Stimulated activated CD8-positive, alpha-beta memory T cell treated with anti-CD3 and anti-CD28 coated beads, Interleukin-7, amount 100 ng/mL, for 24 hours (primary cell): ENCODE data around the gene PIEZO2.
"Not testable (repeated sequence)": the region's sequence is repeated elsewhere in the genome, so short reads cannot be mapped to it uniquely, and the experiment has no call there.

Experiments used
- DNase-seq: peaks from one replicate; pipeline ENCODE4 v3.0.0-alpha.2; 2020; ENCODE audit warnings: low read depth

PIEZO2 gene

GRCh38 chr18:11149441-11150270 is at the start of gene PIEZO2:
Gene PIEZO2 (minus strand): TSS chr18:11149569. CDS start chr18:11148588, 981 bp downstream.
- no peak for DNase-seq

DNA sequence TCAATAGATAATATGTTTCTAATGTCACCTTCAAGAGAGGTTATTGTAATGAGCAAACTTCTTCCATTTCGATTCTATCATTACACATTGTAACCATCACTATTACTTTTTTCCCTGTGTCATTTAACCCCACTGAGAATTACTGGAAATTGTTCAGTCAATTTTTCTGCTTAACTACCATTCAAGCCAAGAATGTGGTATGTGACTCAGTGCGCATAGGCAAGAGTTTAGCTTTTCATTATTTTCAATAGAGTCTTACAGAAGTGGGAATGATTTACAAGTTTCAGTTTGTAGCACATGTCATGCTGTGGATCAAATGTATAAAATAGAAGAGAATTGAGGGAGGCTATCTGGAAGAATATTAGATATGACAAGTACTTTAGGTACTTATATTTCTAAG is 34.3 kb upstream of the PIEZO2 start:
- DNase-seq, result no peak

DNA sequence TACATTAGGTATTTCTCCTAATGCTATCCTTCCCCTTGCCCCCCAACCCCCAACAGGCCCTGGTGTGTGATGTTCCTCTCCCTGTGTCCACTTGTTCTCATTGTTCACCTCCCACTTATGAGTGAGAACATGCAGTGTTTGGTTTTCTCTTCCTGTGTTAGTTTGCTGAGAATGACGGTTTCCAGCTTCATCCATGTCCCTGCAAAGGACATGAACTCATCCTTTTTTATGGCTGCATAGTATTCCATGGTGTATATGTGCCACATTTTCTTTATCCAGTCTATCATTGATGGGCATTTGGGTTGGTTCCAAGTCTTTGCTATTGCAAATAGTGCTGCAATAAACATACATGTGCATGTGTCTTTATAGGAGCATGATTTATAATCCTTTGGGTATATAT is 32.3 kb upstream of the PIEZO2 start:
- DNase-seq, result not testable (repeated sequence)

- DNase-seq, result no peak
Observed at GRCh38 chr18:11179959-11180519, 30.7 kb upstream of the PIEZO2 start.

DNA sequence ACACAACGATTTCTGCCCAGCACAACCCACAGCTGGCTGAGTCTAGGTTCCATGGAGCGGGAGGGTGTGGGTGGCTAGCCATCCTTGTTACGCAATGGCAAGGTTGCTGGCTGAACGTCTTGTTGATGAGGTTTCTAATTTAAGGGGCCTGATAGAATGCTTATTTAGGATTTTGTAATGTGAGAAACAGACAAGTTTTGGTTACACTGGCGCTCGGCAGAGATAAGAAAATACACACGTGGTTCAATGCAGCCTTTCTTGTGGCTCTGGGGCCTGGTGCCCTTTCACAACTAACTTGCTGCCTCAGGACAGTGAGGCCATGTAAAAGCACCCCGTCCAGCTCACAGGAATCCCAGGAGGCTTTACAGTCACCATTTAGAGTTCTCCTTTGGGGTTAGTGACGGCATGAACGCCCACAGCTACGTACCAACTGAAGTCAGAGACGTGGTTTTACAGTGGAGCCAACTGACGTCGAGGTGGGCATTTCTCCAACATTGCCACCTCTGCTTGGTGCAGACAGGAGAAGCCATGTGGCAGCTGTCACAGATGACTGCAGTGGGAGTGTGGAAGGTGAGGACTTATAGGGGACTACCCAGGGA is 29.7 kb upstream of the PIEZO2 start:
- DNase-seq, result no peak

- DNase-seq, result no peak
Observed at GRCh38 chr18:11177382-11177781, 28.0 kb upstream of the PIEZO2 start.

- no peak for DNase-seq
Observed at GRCh38 chr18:11176481-11176881, 27.1 kb upstream of the PIEZO2 start.

DNA sequence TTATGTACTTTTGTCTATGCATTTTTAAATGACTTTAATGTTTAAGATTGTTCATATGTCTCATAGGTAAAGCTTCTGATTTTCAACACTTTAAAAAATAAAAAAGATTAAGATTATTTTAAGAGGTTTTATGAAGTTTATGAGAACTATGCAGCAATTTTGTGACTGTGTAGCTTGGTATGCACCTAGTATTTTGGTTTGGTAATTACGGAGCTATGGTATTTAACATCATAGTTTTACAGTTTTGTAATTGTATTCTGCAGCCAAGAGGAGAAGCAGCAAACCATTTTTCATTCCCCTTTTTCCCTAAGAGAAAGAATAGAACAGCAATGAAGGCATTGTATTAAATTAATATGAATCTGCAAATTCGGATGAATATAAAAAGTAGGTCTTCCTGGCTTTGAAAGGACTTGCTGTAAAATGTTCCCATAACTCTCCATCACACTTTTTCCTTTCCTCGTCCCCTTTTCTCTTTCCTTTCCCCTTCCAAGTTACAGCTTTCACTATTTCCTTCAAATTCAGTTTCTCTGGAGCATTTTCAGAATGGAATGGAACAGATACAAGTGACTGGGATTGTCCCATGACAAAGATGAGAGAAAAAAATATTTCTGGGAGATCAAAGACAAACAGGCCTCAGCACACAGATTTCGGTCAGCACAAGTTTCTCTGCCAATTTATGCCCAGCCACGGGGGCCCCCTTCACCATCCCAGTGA is 26.1 kb upstream of the PIEZO2 start:
- no peak for DNase-seq

DNA sequence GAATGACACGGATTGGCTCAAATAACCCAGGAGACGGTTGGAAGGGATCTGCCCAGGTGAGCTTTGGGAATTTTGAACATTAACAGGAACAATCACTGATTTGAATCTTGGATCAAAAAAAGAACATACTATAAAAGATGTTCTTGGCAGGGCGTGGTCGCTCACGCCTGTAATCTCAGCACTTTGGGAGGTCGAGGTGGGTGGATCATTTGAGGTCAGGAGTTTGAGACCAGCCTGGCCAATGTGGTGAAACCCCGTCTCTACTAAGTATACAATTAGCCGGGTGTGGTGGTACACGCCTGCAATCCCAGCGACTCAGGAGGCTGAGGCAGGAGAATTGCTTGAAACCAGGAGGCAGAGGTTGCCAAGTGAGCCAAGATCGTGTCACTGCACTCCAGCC is 24.8 kb upstream of the PIEZO2 start:
- not testable (repeated sequence) for DNase-seq

- no peak for DNase-seq
Observed at GRCh38 chr18:11167778-11168177, 18.4 kb upstream of the PIEZO2 start.

- DNase-seq, result no peak
Observed at GRCh38 chr18:11165952-11166351, 16.6 kb upstream of the PIEZO2 start.

DNA sequence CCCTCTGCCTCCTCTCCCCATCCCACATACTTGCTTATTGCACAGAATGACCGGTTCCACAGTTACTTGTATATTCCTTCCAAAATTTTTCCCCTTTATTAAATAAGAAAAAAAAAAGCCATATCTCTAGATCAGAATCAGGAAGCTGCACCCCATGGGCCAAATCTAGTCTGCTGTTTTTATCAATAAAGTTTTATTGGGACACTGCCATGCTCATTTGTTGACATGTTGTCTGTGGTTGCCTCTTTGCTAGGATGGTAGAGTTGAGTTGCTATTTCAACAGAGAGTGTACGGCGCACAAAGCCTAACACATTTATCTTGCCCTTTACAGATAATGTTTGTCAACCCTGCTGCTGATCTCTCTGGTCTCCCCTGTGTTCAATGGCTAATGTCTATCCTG is 15.8 kb upstream of the PIEZO2 start:
- no peak for DNase-seq

- no peak for DNase-seq
Observed at GRCh38 chr18:11163665-11164064, 14.3 kb upstream of the PIEZO2 start.

GRCh38 chr18:11162889-11163288 is 13.5 kb upstream of the PIEZO2 start:
- no peak for DNase-seq

- DNase-seq, result no peak
Observed at GRCh38 chr18:11162462-11162861, 13.1 kb upstream of the PIEZO2 start.

GRCh38 chr18:11160313-11160712 is 10.9 kb upstream of the PIEZO2 start:
- DNase-seq, result no peak

- DNase-seq, result no peak
Observed at GRCh38 chr18:11159844-11160243, 10.5 kb upstream of the PIEZO2 start.

GRCh38 chr18:11156978-11157377 is 7.6 kb upstream of the PIEZO2 start:
- no peak for DNase-seq

GRCh38 chr18:11155034-11155759 is 5.8 kb upstream of the PIEZO2 start:
- DNase-seq, result no peak

DNA sequence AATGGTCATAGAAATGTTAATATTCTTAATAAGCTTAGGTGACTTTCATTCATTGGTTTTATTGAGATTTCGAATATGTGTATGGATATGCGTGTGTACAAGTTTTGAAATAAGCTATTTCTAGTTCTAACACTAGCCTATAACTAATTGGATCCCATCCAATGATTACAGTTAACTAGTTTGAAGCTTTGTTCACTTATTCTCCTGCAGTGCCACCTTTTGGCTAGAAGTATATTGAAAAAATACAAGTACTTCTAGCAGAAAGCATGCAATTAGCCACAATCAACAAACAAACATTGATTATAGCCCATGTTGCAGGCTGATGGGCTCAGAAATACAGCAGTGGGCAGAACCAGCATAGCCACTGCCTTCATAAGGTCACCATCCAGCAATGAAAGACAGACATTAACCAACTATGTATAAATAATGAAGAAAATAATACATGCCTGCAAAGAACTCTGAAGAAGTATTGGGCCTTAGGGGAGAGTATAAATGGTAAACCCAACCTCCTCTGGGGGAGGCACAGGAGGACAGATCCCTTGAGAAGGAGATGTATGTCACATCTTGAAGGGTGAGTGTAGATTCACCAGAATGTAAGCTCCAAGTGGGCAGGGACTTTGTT is 5.1 kb upstream of the PIEZO2 start:
- DNase-seq, result no peak

DNA sequence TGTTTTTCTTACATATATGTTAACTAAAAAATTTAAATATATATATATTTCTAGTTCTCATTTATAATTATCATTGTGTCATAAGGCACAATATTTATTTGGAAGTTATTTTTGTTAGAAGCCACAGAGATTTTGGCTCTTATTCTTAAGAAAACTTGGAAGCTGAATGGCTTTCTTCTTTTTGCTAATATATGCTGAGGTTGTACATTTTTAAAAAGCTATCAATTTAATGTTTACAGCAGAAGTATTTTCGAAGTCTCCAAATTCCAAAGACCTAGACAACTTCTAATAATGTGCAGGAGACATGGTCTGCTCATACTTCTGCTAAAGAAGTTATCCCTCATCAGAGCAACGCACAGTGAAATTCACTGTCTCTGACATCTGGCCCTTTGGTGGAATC is 3.7 kb upstream of the PIEZO2 start:
- DNase-seq, result no peak

- DNase-seq, result no peak
Observed at GRCh38 chr18:11150271-11150615, 874 bp upstream of the PIEZO2 start.
